GM23338 (cell line): ENCODE measurements around the gene ZNF33B. TPM values are rescaled to one million over a fixed set of nuclear protein-coding genes. Genes with fewer than 3 reads are reported as not detected.

Source experiments
- ATAC-seq: fragments of 200-7000 bp; cut with Tn5 transposase; 3 replicates; pipeline ENCODE4 v1.9.1; 2020
- DNase-seq: peaks from one replicate; pipeline ENCODE4 v3.0.0-alpha.2; 2015; ENCODE audit warnings: low spot score
- H2AFZ ChIP-seq: fragments of 200-600 bp; sonication (generic); 2 replicates; pipeline ENCODE4 v1.8.0; 2016; ENCODE audit warnings: antibody characterized with exemption, mild to moderate bottlenecking, moderate library complexity
- H3F3A ChIP-seq: fragments of 200-600 bp; sonication (generic); replicated peaks from 2 replicates; pipeline ENCODE4 v1.8.0; 2017; ENCODE audit warnings: antibody characterized with exemption, mixed run types, low read depth
- H3K27ac ChIP-seq: fragments of 200-600 bp; sonication (generic); 2 replicates; pipeline ENCODE4 v1.6.1; 2016; ENCODE audit warnings: low read depth
- H3K27me3 ChIP-seq: fragments of 200-600 bp; sonication (generic); 2 replicates; pipeline ENCODE4 v1.8.0; 2016; ENCODE audit warnings: mild to moderate bottlenecking, mixed run types, moderate library complexity; ENCODE audit not compliant: insufficient read depth
- H3K36me3 ChIP-seq: fragments of 200-600 bp; sonication (generic); 2 replicates; pipeline ENCODE4 v1.8.0; 2016; ENCODE audit warnings: mild to moderate bottlenecking; ENCODE audit not compliant: insufficient read depth
- H3K4me1 ChIP-seq: fragments of 200-600 bp; sonication (generic); 2 replicates; pipeline ENCODE4 v1.8.0; 2016; ENCODE audit warnings: mild to moderate bottlenecking, moderate library complexity; ENCODE audit not compliant: insufficient read depth
- H3K4me2 ChIP-seq: fragments of 200-600 bp; sonication (generic); 2 replicates; pipeline ENCODE4 v1.7.1; 2017; ENCODE audit warnings: mixed run types
- H3K4me3 ChIP-seq: fragments of 200-600 bp; sonication (generic); 2 replicates; pipeline ENCODE4 v1.6.1; 2016; ENCODE audit warnings: mixed run types
- H3K79me2 ChIP-seq: fragments of 200-600 bp; sonication (generic); replicated peaks from 2 replicates; pipeline ENCODE4 v1.8.0; 2017; ENCODE audit warnings: mild to moderate bottlenecking; ENCODE audit not compliant: insufficient read depth
- H3K9me2 ChIP-seq: fragments of 200-600 bp; sonication (generic); 2 replicates; pipeline ENCODE4 v1.8.0; 2017; ENCODE audit not compliant: insufficient read depth
- H4K20me1 ChIP-seq: fragments of 200-600 bp; sonication (generic); replicated peaks from 2 replicates; pipeline ENCODE4 v1.8.0; 2017; ENCODE audit warnings: mild to moderate bottlenecking; ENCODE audit not compliant: insufficient read depth
- H3K27ac Mint-ChIP-seq: 2 replicates; pipeline ENCODE4 v1.8.0; 2020; ENCODE audit warnings: inconsistent platforms, mild to moderate bottlenecking, moderate library complexity, mixed read lengths
- H3K27me3 Mint-ChIP-seq: 3 replicates; pipeline ENCODE4 v1.8.0; 2022; ENCODE audit warnings: low read depth, mild to moderate bottlenecking, moderate library complexity, mixed read lengths, inconsistent platforms; ENCODE audit not compliant: insufficient read depth, poor library complexity
- H3K36me3 Mint-ChIP-seq: 3 replicates; pipeline ENCODE4 v1.8.0; 2021; ENCODE audit warnings: low read depth, mild to moderate bottlenecking, inconsistent platforms, moderate library complexity, mixed read lengths
- H3K4me1 Mint-ChIP-seq: 3 replicates; pipeline ENCODE4 v1.8.0; 2020; ENCODE audit warnings: mild to moderate bottlenecking, inconsistent platforms, mixed read lengths
- H3K4me3 Mint-ChIP-seq: 3 replicates; pipeline ENCODE4 v1.8.0; 2021; ENCODE audit warnings: moderate library complexity, mild to moderate bottlenecking, inconsistent platforms, mixed read lengths
- H3K9me3 Mint-ChIP-seq: 3 replicates; pipeline ENCODE4 v1.8.0; 2020; ENCODE audit warnings: moderate library complexity, mild to moderate bottlenecking, inconsistent platforms, mixed read lengths
- CREB1 ChIP-seq: fragments of 250-450 bp; sonication (Bioruptor Pico); IDR thresholded peaks from 2 replicates; pipeline ENCODE4 v1.5.0; 2020; ENCODE audit warnings: low read depth, mild to moderate bottlenecking, moderate library complexity
- EZH2 ChIP-seq: fragments of 200-600 bp; sonication (generic); IDR thresholded peaks from one replicate; pipeline ENCODE4 v1.8.0; 2017; ENCODE audit warnings: antibody characterized with exemption, mild to moderate bottlenecking, low read depth; ENCODE audit not compliant: unreplicated experiment
- EZH2phosphoT487 ChIP-seq: fragments of 200-600 bp; sonication (generic); IDR thresholded peaks from one replicate; pipeline ENCODE4 v1.8.1; 2018; ENCODE audit warnings: antibody characterized with exemption; ENCODE audit not compliant: unreplicated experiment
- JUNB ChIP-seq: IDR thresholded peaks from one replicate; pipeline ENCODE4 v1.6.1; 2016; ENCODE audit warnings: antibody characterized with exemption; ENCODE audit not compliant: unreplicated experiment
- POLR2AphosphoS5 ChIP-seq: IDR thresholded peaks from 2 replicates; pipeline ENCODE4 v1.6.1; 2016; ENCODE audit warnings: antibody characterized with exemption, low read depth
- STAT1 ChIP-seq: IDR thresholded peaks from one replicate; pipeline ENCODE4 v1.6.1; 2016; ENCODE audit warnings: antibody characterized with exemption; ENCODE audit not compliant: unreplicated experiment
- ZNF114 ChIP-seq: fragments of 250-450 bp; sonication (Bioruptor Pico); IDR thresholded peaks from 2 replicates; pipeline ENCODE4 v1.5.0; 2020; ENCODE audit warnings: mild to moderate bottlenecking, moderate library complexity
- ZNF331 ChIP-seq: fragments of 250-450 bp; sonication (Bioruptor Pico); IDR thresholded peaks from 2 replicates; pipeline ENCODE4 v1.5.0; 2020; ENCODE audit warnings: low read depth, mild to moderate bottlenecking, moderate library complexity
- ZNF462 ChIP-seq: fragments of 250-450 bp; sonication (Bioruptor Pico); IDR thresholded peaks from 2 replicates; pipeline ENCODE4 v1.5.0; 2020; ENCODE audit warnings: mild to moderate bottlenecking, moderate library complexity
- polyA plus RNA-seq: library from polyadenylated mRNA; unstranded; fragments of >200 nt; fragmentation: Nextera tagmentation; extraction: Ambion mirVana; gene quantifications from 2 replicates; pipeline ENCODE4 v1.2.1, GENCODE V29; 2016
- total RNA-seq: library from RNA; depleted of rRNA; stranded (reverse); fragments of >200 nt; shearing (Covaris generic); gene quantifications from 2 replicates; pipeline ENCODE4 v1.2.3, GENCODE V29; 2014
- TF ChIP-seq, protein P1 (sequence below): IDR thresholded peaks from one replicate; pipeline ENCODE4 v1.6.1; 2018; ENCODE audit warnings: antibody characterized with exemption; ENCODE audit not compliant: unreplicated experiment
- TF ChIP-seq, protein P2 (sequence below): IDR thresholded peaks from 2 replicates; pipeline ENCODE4 v1.6.1; 2016; ENCODE audit warnings: antibody characterized with exemption

ZNF33B gene
- total and polyA plus RNA-seq, 2 experiments from 2014 or later = 14.4 to 17.2 TPM

- no peak for TF ChIP-seq CREB1
- no peak for TF ChIP-seq ZNF331 (CRISPR knock-in tag)
- TF ChIP-seq POLR2AphosphoS5 = no peak
- TF ChIP-seq, protein P1, sequence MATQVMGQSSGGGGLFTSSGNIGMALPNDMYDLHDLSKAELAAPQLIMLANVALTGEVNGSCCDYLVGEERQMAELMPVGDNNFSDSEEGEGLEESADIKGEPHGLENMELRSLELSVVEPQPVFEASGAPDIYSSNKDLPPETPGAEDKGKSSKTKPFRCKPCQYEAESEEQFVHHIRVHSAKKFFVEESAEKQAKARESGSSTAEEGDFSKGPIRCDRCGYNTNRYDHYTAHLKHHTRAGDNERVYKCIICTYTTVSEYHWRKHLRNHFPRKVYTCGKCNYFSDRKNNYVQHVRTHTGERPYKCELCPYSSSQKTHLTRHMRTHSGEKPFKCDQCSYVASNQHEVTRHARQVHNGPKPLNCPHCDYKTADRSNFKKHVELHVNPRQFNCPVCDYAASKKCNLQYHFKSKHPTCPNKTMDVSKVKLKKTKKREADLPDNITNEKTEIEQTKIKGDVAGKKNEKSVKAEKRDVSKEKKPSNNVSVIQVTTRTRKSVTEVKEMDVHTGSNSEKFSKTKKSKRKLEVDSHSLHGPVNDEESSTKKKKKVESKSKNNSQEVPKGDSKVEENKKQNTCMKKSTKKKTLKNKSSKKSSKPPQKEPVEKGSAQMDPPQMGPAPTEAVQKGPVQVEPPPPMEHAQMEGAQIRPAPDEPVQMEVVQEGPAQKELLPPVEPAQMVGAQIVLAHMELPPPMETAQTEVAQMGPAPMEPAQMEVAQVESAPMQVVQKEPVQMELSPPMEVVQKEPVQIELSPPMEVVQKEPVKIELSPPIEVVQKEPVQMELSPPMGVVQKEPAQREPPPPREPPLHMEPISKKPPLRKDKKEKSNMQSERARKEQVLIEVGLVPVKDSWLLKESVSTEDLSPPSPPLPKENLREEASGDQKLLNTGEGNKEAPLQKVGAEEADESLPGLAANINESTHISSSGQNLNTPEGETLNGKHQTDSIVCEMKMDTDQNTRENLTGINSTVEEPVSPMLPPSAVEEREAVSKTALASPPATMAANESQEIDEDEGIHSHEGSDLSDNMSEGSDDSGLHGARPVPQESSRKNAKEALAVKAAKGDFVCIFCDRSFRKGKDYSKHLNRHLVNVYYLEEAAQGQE = no peak
- TF ChIP-seq ZNF114 (CRISPR knock-in tag) = no peak
- TF ChIP-seq, protein P2, sequence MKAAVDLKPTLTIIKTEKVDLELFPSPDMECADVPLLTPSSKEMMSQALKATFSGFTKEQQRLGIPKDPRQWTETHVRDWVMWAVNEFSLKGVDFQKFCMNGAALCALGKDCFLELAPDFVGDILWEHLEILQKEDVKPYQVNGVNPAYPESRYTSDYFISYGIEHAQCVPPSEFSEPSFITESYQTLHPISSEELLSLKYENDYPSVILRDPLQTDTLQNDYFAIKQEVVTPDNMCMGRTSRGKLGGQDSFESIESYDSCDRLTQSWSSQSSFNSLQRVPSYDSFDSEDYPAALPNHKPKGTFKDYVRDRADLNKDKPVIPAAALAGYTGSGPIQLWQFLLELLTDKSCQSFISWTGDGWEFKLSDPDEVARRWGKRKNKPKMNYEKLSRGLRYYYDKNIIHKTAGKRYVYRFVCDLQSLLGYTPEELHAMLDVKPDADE = no peak
- no peak for TF ChIP-seq EZH2phosphoT487
Observed at GRCh38 chr10:42652858-42653257, 14.5 kb upstream of the ZNF33B start (continued).

DNA sequence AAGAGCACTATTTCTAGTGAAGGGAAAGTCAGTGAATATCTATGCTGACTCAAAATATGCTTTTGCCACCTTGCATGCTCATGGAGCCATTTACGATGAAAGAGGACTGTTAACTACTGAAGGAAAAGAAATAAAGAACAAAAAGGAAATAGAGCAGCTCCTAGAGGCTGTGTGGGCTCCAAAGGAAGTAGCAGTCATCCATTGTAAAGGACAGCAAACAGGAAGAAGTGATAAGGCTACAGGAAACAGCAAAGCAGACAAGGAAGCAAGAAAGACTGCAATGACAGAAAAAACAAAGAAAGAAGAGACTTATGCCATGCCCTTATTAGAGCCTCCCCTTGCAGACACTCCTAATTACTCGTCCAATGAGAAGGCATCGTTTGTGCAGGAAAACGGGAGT is 12.0 kb upstream of the ZNF33B start:
- no peak overlapping the region for H2AFZ ChIP-seq
- Mint-ChIP-seq H3K4me1 (no peaks in the 10 kb centered on the region), H3K4me3 (no peak overlapping the region), H3K36me3 (peaks cover 9% of the 10 kb centered on the region; the same call in 2 of the 3 replicates), H3K27ac (no peak overlapping the region), H3K9me3 (peaks cover 91% of the 10 kb centered on the region), H3K27me3 (peaks cover 10% of the 10 kb centered on the region)
- H3K79me2 ChIP-seq = no peaks in the 10 kb centered on the region
- no peak overlapping the region for H3K27ac ChIP-seq
- no peaks in the 10 kb centered on the region for H3K36me3 ChIP-seq
- H3K4me1 ChIP-seq = no peaks in the 10 kb centered on the region
- no peaks in the 10 kb centered on the region for H3K27me3 ChIP-seq
- no peak overlapping the region for H3K4me3 ChIP-seq
- no peaks in the 10 kb centered on the region for H3K9me2 ChIP-seq
- no peak overlapping the region for H3K4me2 ChIP-seq
- no peak for DNase-seq
- H4K20me1 ChIP-seq = no peaks in the 10 kb centered on the region
- no peaks in the 10 kb centered on the region for H3F3A ChIP-seq
- no peak for ATAC-seq
- TF ChIP-seq EZH2 (no peak), ZNF462 (CRISPR knock-in tag) (no peak), POLR2AphosphoS5 (no peak), JUNB (no peak), ZNF331 (CRISPR knock-in tag) (no peak), STAT1 (no peak), CREB1 (no peak)
- TF ChIP-seq, protein P1 = no peak
